Measurements from ENCODE around the gene RALGDS.
"Not testable (repeated sequence)": the region's sequence is repeated elsewhere in the genome, so short reads cannot be mapped to it uniquely, and the experiment has no call there.

Gene RALGDS

DNA sequence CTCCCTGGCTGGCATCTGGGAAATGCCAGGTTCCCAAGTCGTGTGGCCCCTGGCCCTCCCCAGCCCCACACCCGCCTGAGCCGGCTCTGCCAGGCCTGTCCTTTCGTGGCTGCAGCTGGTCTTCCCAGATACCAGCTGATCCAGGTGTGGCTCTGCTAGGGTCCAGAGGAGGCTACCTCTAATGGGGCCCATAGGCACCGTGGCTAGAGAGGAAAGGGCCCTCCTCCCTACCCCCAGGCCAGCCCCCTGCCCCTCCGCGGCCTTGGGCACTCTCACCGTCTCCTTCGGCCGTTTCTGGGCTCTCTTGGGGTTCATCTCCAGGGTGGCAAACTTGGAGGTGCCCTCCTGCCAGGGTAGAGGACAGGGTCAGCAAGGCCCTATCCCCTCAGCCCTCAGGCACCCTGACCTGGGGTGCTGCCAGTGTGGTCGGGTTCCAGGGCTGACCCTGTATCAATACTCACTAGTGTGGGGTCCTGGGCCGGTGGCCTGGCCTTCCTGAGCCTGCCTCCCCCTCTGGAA, 17.0 kb downstream of the RALGDS start:
- DNase-seq, result no peak

GRCh38 chr9:133103183-133103986, 17.7 kb downstream of the RALGDS start:
- DNase-seq, result no peak

DNA sequence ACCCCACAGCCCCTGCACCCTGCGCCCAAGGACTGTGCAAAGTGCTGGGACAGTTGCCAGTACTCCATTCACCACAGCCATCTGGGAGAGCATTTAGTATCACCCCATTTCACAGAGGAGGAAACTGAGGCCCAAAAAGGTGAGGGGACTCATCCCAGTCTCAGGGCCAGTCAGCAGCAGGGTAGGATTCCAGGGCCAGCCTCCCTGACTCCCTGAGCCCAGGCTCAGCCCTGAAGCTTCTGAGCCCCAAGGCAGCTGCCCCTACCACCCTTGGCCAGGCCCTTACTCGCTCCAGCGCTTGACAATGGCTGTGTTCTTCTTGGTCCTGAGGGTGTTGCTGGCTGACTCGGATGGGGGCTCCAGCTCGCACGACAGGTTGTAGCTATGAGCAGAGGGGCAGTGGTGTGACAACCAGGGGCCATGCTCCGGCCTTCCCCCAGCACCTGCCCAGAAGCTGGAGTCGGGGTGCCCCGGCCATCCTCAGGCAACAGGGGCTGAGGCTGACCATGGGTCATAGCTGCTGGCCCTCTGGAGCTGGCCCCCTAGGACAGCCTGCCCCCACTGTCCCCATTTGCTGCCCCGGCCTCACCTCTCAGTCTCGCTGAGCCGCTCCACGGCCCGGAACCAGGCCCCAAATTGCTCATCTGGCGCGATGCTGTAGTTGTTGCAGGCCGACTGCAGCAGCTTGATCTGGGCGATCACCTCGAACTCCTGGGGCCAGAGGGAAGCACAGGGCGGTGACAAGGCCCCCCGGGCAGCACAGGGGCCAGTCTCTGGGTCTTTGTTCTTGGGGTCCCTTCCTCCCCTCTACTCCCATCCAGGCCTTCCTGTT, 18.6 kb downstream of the RALGDS start:
- DNase-seq, result no peak

DNA sequence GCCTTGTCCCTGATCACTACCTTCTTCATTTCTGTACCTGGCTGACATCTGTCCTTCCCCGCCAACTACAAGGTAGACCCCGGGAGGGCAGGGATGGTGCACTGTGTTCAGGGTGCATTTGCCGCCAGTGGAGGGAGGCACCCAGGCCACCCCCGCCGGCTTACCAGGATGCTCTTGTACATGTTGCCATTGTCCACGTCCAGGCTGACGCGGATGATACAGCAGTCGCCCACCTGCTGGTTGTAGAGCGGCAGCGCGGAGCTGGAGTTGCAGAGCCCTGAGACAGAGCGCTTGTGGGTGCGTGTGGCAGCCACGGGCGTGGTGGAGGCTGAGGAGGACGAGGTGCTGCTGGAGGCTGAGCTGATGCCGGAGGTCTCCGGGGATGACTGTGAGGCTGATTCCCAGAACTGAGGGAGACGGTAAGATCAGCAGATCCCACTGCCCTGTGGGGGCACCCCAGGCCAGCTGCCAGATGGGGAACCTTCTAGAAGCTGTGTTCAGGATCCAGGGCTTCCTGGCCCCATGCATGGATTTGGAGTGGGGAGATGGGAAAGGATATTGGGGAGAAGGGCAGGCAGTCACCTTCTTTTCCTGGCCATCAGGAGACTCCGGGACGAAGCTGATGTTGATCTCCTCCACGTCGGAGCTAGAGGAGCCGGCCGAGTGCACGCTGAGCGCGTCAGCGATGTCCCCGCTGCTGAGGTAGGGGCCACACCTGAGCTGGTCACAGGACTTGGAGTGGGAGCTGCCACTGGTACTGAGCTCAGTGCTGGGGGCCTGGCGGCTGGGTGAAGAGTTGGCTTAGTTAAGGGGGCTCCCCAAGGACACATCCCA, 19.5 kb downstream of the RALGDS start:
- DNase-seq, result no peak

- DNase-seq, result no peak
These were observed 20.3 kb downstream of the RALGDS start for GRCh38 chr9:133100506-133101355.

- DNase-seq, result no peak
These were observed 21.1 kb downstream of the RALGDS start for GRCh38 chr9:133099726-133100505.

DNA sequence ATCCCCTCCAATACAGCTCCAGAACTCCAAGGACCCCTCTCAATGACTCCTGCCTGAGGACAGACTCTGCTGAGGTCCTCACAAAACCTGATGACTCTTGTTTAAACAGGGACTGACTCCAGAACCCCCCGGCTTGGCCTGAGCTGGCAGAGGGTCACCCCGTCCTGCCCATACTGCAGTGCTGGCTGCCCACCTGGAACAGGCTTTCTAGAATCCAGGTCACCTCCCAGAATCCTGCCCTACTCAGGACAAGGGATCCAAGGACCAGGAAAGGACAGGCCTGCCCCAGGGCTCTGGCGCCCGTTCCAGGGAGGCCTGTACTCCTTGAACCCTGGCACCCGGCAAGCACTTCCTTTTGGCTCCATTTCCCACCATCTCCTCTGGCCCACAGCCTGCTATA, 22.2 kb downstream of the RALGDS start:
- DNase-seq, result no peak

DNA sequence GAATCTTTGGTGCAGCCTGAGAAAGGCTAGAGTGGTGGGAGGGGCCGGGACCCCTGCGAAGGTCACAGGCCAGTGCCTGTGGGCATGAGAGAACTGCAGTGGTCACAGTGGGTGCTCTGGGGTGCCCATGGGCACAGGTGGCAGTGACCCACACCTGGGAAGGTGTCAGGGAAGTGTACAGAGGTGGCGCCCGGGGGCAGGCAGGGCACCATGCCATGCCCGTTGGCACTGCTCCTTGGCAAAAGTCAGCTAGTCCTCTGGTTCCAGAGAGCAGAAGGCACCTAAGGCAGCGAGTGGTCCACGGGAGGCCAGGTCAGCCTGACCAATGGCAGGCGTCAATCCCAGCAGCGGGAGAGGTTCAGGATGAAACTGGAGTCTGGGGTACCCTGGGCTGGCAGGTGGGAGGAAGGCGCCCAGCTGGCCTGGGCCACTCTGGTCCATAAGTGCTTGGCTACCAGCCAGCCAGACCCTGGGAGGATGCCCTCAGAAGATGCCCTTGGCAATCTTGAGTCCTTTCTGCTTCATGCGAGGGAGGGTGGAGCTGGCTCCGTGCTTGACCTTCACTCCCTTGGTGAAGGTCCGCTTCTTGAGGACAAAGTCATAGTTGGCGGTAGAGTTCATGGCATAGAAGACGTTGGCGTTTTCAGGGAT, 22.8 kb downstream of the RALGDS start:
- no peak for DNase-seq

- DNase-seq, result no peak
These were observed 26.1 kb downstream of the RALGDS start for GRCh38 chr9:133094842-133095393.

GRCh38 chr9:133094351-133094750, 26.7 kb downstream of the RALGDS start:
- not testable (repeated sequence) for DNase-seq

GRCh38 chr9:133090752-133091385, 30.2 kb downstream of the RALGDS start:
- DNase-seq, result no peak

- no peak for DNase-seq
These were observed 30.9 kb downstream of the RALGDS start for GRCh38 chr9:133090187-133090586.

GRCh38 chr9:133089271-133089671, 31.8 kb downstream of the RALGDS start:
- DNase-seq, result no peak

- no peak for DNase-seq
These were observed 32.3 kb downstream of the RALGDS start for GRCh38 chr9:133088756-133089155.

- no peak for DNase-seq
These were observed 32.8 kb downstream of the RALGDS start for GRCh38 chr9:133088146-133088750.

DNA sequence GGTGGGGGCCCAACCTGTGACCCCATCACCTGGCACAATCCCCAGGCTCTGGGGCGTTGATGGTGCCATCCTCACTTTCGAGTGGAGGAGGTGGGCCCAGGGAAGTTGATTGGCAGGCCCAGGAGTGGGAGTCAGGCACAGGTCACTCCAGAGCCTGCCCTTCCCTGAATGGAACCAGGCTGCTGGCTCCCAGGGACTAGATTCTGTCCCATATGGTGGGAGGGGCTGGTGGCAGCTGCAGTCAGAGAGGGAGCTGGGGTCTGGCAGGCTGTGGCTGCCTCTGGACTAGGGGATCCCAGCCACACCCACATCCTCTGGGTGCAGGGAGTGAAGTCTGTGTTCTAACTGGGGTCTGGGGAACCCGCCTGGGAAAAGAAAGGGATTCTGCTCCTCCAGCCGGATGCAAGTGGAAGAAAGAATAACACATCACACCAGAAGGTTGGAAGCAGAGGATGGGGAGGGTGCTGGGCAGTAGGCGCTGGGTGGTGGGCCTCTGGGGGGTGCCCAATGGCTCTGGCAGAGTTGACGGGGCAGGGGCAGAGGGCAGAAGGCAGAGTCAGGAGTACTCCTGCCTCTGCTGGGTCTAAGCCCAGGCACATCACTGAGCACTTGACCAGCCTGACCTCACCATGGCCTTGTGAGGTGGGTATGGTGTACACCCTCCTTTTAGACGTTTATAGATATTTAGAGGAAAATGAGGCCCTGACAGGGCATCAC, 33.5 kb downstream of the RALGDS start:
- DNase-seq, result no peak

DNA sequence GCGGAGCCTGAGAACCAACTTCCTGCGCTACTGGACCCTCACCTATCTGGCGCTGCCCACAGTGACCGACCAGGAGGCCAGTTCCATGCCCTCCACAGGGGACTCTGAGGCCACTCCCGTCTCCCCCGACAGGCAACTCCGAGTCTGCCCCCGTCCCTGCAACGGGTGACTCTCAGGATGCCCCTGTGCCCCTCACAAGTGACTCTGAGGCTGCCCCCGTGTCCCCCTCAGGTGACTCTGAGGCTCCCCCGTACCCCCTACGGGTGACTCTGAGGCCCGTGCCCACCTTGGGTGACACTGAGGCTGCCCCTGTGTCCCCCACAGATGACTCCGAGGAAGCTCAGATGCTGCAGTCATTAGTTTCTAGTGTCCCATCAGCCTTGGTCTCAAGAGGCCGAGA, 34.1 kb downstream of the RALGDS start:
- no peak for DNase-seq

GRCh38 chr9:133086212-133086860, 34.7 kb downstream of the RALGDS start:
- not testable (repeated sequence) for DNase-seq
